Stimulated activated naive CD8-positive, alpha-beta T cell treated with anti-CD3 and anti-CD28 coated beads, Interleukin-15, Interleukin-2, amounts not matched to agents 100 U/mL and 50 U/mL, for 24 hours (primary cell): Measurements from ENCODE around the gene OAF.

ENCODE experiments used
- ATAC-seq: fragments of 150-1000 bp; cut with Tn5 transposase; one replicate; pipeline ENCODE4 v1.10.0; 2021
- DNase-seq: peaks from one replicate; pipeline ENCODE4 v3.0.0; 2021

The OAF gene

DNA sequence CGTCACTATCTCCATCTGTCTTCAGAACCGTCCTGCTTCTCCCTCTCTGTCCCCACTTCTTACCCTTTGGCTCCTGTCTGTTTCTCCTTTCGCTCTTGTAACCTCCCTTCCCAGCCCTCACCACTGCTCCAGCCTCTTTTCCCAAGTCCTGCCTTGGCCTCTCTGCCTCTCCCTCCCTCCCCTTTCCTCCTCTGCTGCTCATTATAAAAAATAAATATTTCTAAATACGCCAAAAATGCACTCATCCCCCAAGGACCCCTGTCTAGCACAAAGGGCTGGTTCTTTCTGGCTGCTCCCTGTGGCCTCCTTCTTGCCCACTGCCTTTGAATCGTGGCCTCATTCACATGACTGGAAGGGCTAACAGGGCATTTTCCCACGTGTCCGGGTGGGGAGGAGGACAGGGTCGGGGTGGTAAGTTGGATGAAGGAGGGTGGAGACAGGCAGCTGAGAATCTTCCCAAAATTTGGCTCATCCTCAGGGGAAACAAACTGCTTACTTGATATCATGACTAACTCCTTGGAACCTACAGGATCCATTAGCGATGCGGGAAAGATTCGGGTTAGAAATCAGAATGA is 26.4 kb upstream of the OAF start:
- ATAC-seq: no peak
- no peak for DNase-seq

DNA sequence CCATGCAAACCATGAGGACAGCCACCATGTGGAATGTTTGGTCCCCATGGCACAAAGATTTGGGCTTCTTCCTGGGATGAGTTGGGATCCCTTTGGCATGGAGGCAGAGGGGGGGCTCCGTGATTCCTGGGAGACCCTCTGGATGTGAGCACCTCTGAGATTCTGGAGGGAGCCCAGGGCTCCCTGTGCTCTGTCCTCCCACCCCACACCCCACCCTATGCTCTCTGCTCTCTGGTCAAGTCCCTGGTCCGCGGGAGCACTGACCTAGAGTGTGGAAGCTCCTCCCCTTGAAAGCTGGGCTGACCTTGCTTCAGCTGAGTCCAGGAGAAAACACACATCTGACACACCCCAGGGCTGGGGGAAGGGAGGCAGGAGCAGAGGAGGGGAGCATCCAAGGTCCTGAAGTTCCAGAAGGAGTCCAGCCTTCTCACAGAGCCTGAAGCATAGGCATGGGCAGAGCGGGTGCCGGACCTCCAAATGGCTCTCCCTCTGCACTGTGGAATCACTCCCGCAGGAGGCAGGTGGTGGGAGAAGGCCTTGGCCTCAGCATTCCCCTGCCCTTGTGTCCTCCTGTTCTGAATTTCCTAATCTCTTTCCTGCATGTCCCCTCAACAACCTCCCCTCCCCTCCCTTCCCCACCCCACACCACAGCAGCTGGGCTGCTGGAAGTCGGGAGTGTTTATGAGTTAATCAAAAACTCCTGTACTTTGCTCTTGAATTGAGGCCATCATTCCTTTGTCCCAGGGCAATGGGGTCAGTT is 25.7 kb upstream of the OAF start:
- DNase-seq (no peak), ATAC-seq (no peak)

DNA sequence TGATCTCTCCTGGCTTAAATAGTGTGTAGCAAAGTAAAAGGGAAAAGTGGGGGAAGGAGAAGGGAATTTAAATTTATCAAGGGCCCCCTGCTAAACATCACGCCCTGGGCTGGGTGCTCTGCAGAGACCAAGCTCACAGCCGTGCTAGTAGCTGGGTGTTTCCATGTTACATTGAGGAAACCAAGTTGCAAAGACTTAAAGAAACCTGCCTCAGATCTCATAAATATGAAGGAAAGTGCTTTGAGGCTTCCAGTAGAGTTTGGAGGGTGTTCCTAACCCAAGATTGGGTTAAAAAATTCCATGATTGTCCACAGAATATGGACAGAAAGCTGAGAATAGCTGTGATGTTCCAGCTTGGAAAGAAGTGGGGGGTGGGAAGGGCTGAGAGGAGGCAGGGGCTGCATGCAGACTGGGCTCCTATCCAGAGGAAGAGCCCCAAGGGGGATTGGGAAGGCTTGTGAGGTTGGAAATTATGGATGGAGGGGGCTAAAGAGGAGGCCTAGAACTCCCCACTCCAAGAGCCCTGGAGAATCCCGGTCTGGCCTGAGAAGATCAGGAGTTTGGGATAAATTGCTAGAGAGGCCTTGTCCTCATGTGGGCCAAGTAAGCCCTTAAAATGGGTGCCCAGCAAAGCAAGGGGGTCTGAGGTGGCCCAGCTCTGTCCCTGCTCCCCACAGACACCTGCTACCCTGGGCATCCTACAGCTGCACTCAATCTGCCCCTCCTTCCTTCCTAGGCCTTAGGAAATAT is 25.0 kb upstream of the OAF start:
- DNase-seq: no peak
- ATAC-seq: no peak

DNA sequence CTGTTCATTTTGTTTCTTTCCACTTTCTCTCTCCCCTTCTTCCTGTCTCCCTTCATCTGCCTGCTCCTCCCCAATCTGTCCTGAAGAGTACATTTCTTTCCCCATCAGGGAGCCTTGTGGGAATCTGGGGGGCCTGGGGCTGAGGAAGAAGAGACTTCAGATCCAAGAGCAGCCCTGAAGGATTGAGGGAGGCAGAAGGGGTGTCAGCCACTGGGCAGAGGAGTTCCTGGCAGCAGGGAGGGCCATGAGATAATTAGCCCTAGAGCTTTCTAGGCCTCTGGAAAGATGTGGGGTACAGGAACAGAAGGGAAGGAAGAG is 24.4 kb upstream of the OAF start:
- ATAC-seq: no peak
- DNase-seq: no peak

DNA sequence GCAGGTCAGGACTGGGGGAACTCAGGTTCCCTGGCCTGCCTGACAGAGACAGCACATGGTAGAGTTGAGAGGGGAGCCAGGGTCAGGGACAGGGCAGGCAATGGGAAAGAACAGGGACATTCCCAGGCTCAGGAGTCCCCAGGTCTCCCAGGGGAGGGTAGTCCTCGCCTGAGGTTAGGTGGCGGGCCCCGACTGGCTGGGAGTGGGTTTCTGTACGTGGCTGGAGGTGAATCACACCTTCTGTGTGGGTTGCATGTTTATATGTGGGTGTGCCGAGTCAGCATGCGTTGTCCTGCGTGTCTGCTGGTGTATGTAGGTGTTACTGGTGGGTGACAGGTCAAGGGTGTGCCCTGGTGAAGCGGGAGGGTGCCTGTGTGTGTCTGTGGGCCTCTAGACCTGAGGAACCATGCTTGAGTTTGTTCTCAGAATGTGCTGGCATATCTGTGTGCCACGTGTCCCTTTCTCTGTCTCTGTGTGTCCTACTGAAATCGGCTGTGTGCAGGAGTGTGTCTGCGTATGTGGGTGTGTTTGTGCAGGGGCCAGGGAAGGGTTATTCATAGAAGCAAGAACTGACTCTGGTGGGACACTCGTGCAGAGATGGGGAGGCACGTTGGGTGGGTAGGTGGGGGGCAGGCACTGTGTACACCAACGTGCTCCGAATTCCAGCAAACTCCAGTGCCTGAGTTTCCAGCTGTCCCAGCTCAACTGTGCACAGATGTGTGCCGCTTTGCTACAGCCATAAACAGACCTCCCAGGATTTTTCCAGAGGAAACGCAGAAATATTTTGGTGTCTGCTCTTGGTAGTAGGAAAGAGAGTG is 23.8 kb upstream of the OAF start:
- ATAC-seq (peak; percentile 41), DNase-seq (peak; percentile 20)

DNA sequence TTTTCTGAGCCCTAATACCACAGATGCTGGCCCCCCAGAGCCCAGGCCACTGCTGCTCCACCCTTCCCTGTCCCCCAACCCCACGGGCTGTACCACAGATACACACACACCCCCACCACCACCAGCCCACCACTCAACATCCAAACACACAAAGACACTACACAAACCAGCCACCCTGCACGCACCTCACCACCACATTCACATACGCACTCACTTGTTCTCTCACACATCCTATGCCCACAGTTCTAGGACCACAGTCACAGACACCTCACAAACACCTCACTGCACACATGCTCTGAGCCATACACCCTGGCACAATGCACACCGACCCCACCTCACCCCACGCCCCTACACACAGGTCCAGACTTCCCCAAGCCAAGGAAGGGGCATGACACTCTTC is 22.5 kb upstream of the OAF start:
- DNase-seq: no peak
- no peak for ATAC-seq

DNA sequence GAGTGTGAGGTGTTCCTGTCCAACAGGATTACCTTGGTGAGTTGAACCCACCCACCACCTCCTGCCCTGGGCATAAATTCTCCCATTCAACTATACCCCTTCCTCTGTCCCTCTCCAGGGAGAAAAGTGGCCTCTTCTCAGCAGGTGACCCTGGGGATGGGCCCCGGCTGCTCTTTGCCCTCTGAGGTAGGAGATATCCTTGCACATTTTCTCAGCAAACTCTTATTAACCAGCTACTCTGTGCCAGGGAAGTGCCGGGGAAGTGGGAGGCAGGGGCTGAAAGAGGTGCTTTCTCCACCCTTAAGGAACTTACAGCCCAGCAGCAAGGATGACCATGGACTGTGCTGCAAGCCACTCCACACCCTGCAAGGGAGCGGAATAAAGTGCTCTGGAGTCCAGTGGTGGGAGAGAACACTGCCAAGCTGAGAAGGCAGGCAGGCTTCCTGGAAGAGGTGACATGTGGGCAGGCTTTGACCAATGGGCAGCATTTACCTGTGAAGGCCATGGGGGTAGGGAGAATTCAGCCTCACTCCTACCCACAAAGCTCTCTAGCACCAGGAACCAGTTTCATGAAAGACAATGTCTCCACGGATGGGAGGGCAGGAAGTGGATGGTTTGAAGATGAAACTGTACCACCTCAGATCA is 21.9 kb upstream of the OAF start:
- no peak for DNase-seq
- no peak for ATAC-seq

DNA sequence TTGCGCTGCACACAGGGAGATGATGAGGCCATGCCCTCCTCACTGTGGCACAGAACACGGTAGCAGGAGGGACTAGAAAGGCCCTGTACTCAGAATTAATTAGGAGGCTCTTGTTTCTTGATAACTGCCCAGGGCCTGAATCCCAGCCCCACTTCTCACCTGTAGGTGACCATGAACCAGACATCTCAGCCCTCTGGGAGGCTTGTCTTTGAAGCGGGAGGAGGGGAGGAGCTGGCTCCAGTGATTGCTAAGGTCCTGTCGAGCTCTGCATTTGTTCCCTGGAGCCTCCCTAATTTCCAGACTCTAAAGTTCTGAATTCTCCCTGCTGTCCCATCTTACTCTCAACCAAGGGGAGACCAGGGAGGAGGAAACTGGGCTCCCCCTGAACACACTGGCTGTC is 19.8 kb upstream of the OAF start:
- DNase-seq (no peak), ATAC-seq (no peak)

DNA sequence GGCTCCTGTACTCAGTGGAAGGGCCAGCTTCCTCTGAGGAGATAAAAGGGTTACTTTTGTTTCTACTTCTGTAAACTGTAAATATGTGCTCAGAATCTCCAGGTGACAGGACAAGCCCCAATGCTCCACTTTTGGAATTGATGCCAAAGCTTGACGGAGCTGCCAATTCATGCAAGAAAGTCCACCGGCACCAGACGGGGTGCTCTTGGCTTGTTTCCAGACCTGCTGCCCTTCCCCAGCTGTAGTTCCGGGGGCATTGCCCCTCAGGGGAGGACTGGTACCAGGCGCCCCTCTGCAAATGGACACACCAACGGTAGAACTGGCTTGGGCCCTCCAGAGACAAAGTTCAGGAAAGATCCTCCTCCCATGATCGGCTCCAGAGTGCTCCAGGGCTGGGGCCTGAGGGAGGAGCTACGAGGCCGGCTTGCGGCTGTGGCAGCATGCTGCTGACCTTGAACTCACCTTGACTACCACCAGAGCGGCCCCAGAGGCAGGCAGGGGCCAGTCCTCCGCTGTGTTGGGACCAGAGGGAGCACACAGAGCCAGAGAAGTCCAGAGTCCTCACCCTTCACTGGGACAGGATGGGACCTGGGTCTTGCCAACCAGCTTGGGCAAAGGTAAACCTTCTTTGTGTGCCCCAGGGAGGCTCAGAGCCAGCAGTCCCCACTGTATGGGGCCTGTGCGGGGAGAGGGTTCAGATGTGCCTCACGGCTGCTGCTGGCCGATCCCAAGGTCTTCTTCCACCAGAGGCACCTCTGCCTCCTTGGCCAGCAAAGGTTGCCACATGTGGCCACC is 17.8 kb upstream of the OAF start:
- ATAC-seq: no peak
- no peak for DNase-seq

DNA sequence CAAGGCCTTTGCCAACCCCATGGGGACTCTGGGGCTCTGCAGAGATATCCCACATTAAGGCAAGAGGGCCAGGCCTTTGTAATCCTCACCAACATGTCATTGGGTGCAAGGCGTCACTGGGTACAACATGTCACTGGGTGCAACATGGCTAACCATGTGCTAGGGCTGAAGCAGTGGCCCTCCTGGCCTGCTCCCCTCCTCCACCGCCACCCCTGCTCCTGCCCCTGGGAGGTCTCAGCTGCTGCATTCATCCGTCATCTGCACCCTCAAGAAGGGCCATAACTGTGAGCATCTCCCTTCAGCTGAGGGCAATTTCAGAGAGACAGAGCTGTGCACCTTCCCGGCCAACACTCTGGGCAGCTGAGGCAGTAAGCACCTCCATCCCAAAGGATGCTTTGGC is 16.7 kb upstream of the OAF start:
- ATAC-seq: no peak
- no peak for DNase-seq

DNA sequence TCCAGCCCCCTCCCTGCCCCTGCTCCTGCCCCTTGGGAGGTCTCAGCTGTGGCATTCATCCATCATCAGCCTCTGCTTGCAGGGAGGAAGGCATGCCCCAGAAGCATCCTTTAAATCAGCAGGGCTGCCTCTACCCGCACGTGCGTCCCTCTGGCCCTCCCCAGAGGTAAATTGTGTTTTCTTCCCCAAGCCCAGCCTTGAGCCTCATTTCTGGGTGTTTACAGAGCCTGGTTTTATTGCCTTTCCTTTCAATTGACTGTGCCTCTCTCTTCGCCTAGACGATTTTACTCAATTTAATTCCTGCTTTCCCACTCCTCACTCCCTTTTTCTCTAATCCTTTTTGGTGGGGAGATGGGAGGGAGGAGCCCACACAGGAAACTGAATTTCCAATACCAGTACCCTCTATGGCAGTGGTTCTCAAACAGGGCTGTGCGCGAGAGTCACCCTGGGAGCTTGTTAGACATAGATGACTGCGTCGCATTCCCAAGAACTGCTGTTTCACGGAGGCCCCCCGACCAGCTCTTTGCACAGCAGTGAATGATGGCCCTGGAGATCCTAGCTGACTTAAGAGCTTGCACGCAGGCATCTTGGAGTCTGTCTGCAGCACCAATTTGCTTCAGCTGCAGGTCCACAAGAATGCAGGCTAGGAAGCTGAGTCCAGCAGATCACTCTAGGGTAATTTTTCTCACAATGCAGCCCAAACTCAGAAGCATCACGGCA is 15.1 kb upstream of the OAF start:
- no peak for DNase-seq
- ATAC-seq: no peak

DNA sequence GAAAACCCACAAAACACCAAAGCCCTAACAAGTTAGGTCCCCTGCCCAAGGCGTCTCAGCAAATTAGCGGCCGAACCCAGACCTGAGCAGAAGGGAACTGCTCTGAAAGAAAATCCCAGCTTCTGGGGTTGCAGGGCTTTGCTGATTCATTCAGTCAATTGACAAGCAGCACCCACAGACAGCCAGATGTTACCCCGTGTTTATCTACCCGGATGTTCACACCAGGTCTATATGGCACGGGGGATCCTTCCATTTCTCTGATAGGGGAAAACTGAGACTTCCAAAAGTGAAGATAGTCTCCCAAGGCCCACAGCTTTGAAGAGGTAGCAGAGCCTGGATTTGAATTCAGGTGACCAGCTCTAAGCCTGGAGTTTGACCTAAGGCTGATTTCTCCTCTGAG is 14.0 kb upstream of the OAF start:
- DNase-seq: no peak
- no peak for ATAC-seq

DNA sequence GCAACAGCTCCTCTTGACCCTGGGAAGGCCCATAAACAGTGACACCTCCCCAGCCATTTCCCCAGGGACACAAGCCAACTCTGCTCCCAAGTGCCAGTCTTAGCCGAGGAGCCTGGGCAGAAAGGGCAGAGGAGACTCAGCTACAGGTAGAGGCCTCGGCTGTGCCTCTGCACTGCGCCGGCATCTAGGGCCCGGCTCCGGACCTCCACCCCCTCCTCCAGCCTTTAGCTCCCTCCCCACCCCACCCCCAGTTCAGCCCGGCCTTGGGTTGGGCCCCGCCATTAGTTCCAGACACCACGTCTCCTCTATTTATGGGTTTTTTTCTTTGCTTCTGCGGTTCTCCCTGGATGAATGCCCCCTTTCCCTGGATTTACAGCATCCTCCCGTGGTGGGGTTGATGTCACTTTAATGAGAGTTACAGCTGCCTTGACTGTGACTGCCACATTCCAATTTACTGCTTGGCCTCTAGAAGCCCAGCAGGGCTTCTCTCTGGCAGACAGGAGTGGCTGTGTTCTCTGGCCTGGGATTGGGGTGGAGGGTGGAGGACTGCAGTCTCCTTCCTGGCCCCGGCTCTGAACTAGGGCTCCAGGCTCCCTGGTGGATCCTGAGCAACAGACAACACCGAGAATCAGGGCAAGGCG is 13.5 kb upstream of the OAF start:
- DNase-seq: no peak
- ATAC-seq: no peak

DNA sequence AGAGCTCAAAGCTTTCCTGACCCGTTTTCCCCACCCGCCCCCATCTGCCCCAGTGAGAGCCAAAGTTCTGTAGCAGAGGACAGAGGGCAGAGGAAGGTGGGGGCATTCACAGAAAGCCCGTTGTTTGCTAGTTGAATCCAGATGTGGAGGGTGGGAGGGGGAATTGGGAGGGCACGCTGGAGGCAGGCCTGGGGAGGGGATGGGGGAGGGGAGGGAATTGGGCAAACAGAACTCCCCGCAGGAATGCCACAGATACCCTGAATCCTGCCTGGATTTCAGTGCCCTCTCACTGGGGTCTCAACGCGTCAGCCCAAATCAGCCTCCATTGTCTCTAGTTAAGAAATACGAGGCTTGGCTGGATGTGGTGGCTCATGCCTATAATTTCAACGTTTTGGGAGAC is 12.9 kb upstream of the OAF start:
- no peak for ATAC-seq
- no peak for DNase-seq

DNA sequence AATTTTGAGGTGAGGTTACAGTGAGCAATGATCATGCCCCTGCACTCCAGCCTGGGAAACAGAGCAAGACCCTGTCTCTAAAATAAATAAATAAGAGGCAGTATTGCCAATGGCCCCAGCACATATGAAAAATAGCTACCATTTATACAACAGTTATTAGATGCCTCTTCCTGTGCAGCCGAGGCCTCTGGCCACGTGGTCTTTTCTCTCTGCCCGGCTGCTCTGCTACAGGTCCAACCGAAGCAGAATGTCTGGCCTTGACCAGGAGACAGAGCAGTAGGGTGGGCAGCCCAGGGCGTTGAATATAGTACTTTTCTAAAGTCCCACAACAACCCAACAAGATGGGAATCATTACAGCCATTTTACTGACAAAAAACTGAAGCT is 12.4 kb upstream of the OAF start:
- no peak for DNase-seq

DNA sequence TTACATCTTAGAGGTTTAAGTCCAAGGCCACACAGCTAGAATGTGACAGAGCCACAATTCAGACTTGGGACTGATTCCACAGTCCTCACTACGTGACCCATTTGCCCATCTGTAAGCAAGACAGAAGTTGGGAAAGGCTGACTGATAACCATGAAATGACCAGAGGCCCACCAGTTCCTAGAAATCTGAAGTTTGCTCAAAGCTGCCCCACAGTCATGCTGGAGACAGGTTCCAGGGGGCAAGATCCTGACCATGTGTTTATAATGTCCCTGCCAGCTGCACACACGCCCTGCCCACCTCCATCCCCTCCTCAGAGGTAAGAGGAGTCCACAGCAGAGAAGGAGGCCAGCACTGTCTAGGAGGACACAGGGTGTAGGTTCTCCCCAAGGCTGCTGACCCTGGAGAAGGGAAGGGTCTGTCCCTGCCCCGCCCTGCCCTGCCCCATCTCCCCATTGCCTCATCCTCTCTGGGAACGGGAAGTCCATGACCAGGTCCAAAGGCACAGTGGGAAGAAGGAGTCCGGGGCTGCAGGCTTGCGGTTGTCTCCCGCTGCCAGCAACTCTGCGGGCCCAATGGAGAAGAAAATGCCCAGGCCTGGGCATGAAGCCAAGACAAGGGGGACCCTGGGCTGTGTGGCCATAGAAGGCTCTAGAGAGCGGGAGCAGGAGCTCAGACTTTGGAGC is 11.9 kb upstream of the OAF start:
- DNase-seq (no peak), ATAC-seq (no peak)

More for the DNA sequence above, 12.4 kb upstream of the OAF start:
- ATAC-seq: no peak

DNA sequence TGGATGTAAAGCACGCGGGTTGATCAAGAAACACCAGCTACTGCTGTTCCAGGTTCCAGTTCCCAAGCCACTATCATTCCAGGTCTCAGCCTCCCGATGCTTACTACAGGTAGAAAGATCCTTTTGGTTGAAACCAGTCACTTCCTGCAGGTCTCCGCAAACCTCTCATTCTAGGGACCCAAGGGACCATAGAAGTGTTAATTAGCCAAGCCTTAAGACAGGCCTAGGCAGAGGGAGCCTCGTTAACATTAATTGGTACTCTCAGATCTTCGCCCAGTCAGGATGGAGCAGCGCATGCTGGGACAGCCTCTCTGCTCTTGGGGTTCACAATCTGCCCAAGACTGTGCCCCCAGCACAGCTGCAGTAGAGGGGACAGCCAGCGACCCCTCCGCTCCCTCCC is 11.2 kb upstream of the OAF start:
- ATAC-seq (no peak), DNase-seq (no peak)

DNA sequence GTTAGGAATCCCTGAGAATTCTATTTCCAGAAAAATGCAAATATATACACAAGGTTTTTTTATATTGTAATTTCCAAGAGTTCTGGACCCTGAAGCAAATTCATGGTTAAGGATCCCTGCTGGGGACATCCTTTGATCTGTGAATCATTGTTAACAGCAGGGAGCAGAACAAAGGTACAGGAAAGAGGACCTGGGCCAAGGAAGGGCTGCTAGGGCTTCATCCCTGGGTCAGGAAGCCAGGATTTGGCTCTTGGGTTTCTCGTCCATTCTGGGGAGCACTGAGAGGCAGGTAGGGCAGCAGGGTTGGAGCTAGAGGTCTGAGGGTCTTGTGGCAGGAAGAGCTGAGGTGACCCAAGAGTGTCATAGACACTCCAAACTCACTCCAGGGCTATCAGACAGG is 10.2 kb upstream of the OAF start:
- DNase-seq: no peak
- no peak for ATAC-seq

DNA sequence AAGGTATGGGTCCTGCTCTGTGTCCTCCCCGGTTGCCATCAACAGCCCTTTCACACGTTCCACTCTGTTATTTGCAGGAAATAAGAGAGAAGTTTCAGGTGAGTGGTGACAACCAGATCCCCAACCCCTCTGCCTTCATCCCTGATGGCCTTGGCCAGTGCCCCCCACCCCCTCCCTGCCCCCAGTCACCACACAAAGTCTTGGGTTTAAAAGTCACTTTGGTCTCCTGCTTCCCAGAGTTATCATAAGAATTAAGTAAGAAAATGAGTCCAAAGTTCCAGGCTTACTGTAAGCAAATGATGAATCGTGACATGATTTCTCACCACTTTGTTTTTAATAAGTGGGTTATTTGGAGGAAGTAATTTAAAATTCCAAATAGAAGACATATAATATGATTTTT is 9.2 kb upstream of the OAF start:
- DNase-seq: no peak
- ATAC-seq: no peak

DNA sequence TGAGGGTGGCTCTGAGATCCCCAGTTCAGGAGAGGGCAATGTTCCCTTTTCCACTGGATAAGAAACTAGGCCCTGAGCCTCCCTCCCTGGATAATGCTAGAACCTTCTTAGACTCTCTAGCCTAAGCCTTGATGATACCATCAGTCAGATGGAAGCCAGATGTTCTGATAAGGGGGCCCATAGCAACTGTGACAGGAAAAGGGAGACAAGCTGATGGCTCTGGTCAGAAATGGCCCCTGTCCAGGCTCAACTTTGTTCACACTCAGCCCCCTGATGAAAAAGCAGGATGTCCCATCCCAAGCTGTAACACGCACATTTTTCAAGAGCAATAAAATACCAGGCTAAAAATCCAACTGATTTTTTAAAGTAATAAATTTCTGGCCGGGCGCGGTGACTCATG is 7.2 kb upstream of the OAF start:
- no peak for DNase-seq
- no peak for ATAC-seq
